ENCODE results near the gene VPREB3. TPM values are rescaled to one million over a fixed set of nuclear protein-coding genes. Genes with fewer than 3 reads are reported as not detected.
A peak's percentile ranks its signal among the peaks of the same experiment; 100 is the strongest.

Gene VPREB3
- total RNA-seq, 3 donors from 2014 or later, result not detected

- peaks cover 3 to 5% of the 10 kb centered on the region in 2 donors for H3K4me1 ChIP-seq
- DNase-seq (ENCODE audit: low spot score in 2 of 2), result no peak
- peak overlapping the region; percentile 99 for H3K27ac ChIP-seq
- intact Hi-C loops (cut with DNase I; ENCODE audit: low total_unique reads), result no loop called here
- no peaks in the 10 kb centered on the region for H3K9me3 ChIP-seq
- H3K27me3 ChIP-seq, result no peaks in the 10 kb centered on the region
- peak overlapping the region; percentile 86 to 94 (median 89) for H3K4me3 ChIP-seq
- TF ChIP-seq CTCF (IDR thresholded peaks at IDR 0.05) (no peak), POLR2AphosphoS5 (IDR thresholded peaks at IDR 0.05) (no peak), POLR2A (IDR thresholded peaks at IDR 0.05) (no peak)
- no peaks in the 10 kb centered on the region for H3K36me3 ChIP-seq
These were observed 32.1 kb upstream of the VPREB3 start for GRCh38 chr22:23786261-23786710.

GRCh38 chr22:23784215-23784732 lies 30.0 kb upstream of the VPREB3 start:
- no peaks in the 10 kb centered on the region for H3K36me3 ChIP-seq
- TF ChIP-seq POLR2A (IDR thresholded peaks at IDR 0.05) (no peak), CTCF (IDR thresholded peaks at IDR 0.05) (no peak), POLR2AphosphoS5 (IDR thresholded peaks at IDR 0.05) (no peak)
- H3K9me3 ChIP-seq, result no peaks in the 10 kb centered on the region
- no peak overlapping the region for H3K4me3 ChIP-seq
- peak overlapping the region in 1 of 2 donors; percentile 41 for H3K27ac ChIP-seq
- DNase-seq (ENCODE audit: low spot score in 2 of 2), result no peak
- intact Hi-C loops (cut with DNase I; ENCODE audit: low total_unique reads), result no loop called here
- H3K27me3 ChIP-seq, result no peaks in the 10 kb centered on the region
- H3K4me1 ChIP-seq, result peaks cover 3 to 5% of the 10 kb centered on the region in 2 donors

GRCh38 chr22:23783265-23784150 lies 29.3 kb upstream of the VPREB3 start:
- intact Hi-C loops (cut with DNase I; ENCODE audit: low total_unique reads), result no loop called here
- no peak for DNase-seq (ENCODE audit: low spot score in 2 of 2)
- TF ChIP-seq POLR2A (IDR thresholded peaks at IDR 0.05) (no peak), CTCF (IDR thresholded peaks at IDR 0.05) (no peak), POLR2AphosphoS5 (IDR thresholded peaks at IDR 0.05) (no peak)
- no peaks in the 10 kb centered on the region for H3K36me3 ChIP-seq
- H3K27me3 ChIP-seq, result no peaks in the 10 kb centered on the region
- H3K27ac ChIP-seq, result peak overlapping the region in 1 of 2 donors; percentile 20
- no peaks in the 10 kb centered on the region for H3K9me3 ChIP-seq
- H3K4me3 ChIP-seq, result no peak overlapping the region
- H3K4me1 ChIP-seq, result peaks cover 3 to 5% of the 10 kb centered on the region in 2 donors

- TF ChIP-seq POLR2A (IDR thresholded peaks at IDR 0.05), result no peak
- no peak for TF ChIP-seq POLR2AphosphoS5 (IDR thresholded peaks at IDR 0.05)
- TF ChIP-seq CTCF (IDR thresholded peaks at IDR 0.05), result no peak
- intact Hi-C loops (cut with DNase I; ENCODE audit: low total_unique reads), result no loop called here
- no peak overlapping the region for H3K27ac ChIP-seq
- peaks cover 3 to 5% of the 10 kb centered on the region in 2 donors for H3K4me1 ChIP-seq
- H3K9me3 ChIP-seq, result no peaks in the 10 kb centered on the region
- no peak for DNase-seq (ENCODE audit: low spot score in 2 of 2)
- no peaks in the 10 kb centered on the region for H3K27me3 ChIP-seq
- no peak overlapping the region for H3K4me3 ChIP-seq
- no peaks in the 10 kb centered on the region for H3K36me3 ChIP-seq
These were observed 28.5 kb upstream of the VPREB3 start for GRCh38 chr22:23782703-23783102.

GRCh38 chr22:23782252-23782651 lies 28.0 kb upstream of the VPREB3 start:
- DNase-seq (ENCODE audit: low spot score in 2 of 2), result no peak
- H3K27me3 ChIP-seq, result no peaks in the 10 kb centered on the region
- no peak overlapping the region for H3K4me3 ChIP-seq
- intact Hi-C loops (cut with DNase I; ENCODE audit: low total_unique reads), result no loop called here
- peaks cover 3 to 5% of the 10 kb centered on the region in 2 donors for H3K4me1 ChIP-seq
- TF ChIP-seq CTCF (IDR thresholded peaks at IDR 0.05) (no peak), POLR2AphosphoS5 (IDR thresholded peaks at IDR 0.05) (no peak), POLR2A (IDR thresholded peaks at IDR 0.05) (no peak)
- H3K9me3 ChIP-seq, result no peaks in the 10 kb centered on the region
- H3K36me3 ChIP-seq, result no peaks in the 10 kb centered on the region
- H3K27ac ChIP-seq, result no peak overlapping the region

All from breast epithelium (tissue), 4 donors.